ENCODE data around the gene TCERG1.
A peak's percentile ranks its signal among the peaks of the same experiment; 100 is the strongest.

The TCERG1 gene

GRCh38 chr5:146440870-146441495, 6.2 kb upstream of the TCERG1 start:
- Mint-ChIP-seq H3K4me3 (no peak overlapping the region), H3K27ac (no peak overlapping the region), H3K4me1 (ENCODE audit: low read depth) (no peaks in the 10 kb centered on the region), H3K36me3 (ENCODE audit: low read depth) (no peaks in the 10 kb centered on the region), H3K9me3 (no peaks in the 10 kb centered on the region), H3K27me3 (ENCODE audit: low read depth) (peaks cover 24% of the 10 kb centered on the region)

DNA sequence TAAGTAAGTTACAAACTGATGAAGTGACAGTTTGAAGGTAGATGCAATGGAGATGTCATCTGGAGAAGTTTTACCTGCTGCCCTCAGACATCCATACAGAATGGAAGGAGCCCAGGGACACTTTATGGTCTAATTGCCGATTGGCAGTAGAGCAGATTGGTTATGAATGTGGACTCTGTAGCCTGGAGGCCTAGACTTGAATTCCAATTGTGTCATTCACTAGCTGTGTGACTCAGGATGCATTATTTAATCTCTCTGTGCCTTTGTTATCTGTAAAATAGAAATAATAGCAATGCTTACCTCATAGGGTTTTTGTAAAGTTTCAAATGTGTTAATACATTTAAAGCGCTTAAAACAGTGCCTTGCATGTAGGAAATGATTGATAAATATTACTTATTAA, 5.2 kb upstream of the TCERG1 start:
- H3K27ac Mint-ChIP-seq: no peak overlapping the region
- H3K27me3 Mint-ChIP-seq (ENCODE audit: low read depth): peaks cover 24% of the 10 kb centered on the region
- H3K4me3 Mint-ChIP-seq: no peak overlapping the region

GRCh38 chr5:146447734-146448380, 724 bp downstream of the TCERG1 start:
- Mint-ChIP-seq H3K27me3 (ENCODE audit: low read depth) (no peaks in the 10 kb centered on the region), H3K9me3 (no peaks in the 10 kb centered on the region), H3K36me3 (ENCODE audit: low read depth) (peaks cover 8% of the 10 kb centered on the region), H3K27ac (peak overlapping the region; percentile 98), H3K4me1 (ENCODE audit: low read depth) (peaks cover 35% of the 10 kb centered on the region), H3K4me3 (peak overlapping the region; percentile 98)

More for the DNA sequence above, 5.2 kb upstream of the TCERG1 start:
- Mint-ChIP-seq H3K4me1 (ENCODE audit: low read depth) (peaks cover 2% of the 10 kb centered on the region), H3K9me3 (no peaks in the 10 kb centered on the region), H3K36me3 (ENCODE audit: low read depth) (no peaks in the 10 kb centered on the region)

GRCh38 chr5:146448783-146449519, 1.8 kb downstream of the TCERG1 start:
- H3K36me3 Mint-ChIP-seq (ENCODE audit: low read depth): peaks cover 8% of the 10 kb centered on the region
- H3K4me3 Mint-ChIP-seq: peak overlapping the region; percentile 98
- no peaks in the 10 kb centered on the region for H3K27me3 Mint-ChIP-seq (ENCODE audit: low read depth)
- H3K4me1 Mint-ChIP-seq (ENCODE audit: low read depth): peaks cover 36% of the 10 kb centered on the region
- no peak overlapping the region for H3K27ac Mint-ChIP-seq
- H3K9me3 Mint-ChIP-seq: no peaks in the 10 kb centered on the region

- peaks cover 11% of the 10 kb centered on the region for H3K36me3 Mint-ChIP-seq (ENCODE audit: low read depth)
- no peak overlapping the region for H3K4me3 Mint-ChIP-seq
- peaks cover 36% of the 10 kb centered on the region for H3K4me1 Mint-ChIP-seq (ENCODE audit: low read depth)
- H3K27me3 Mint-ChIP-seq (ENCODE audit: low read depth): no peaks in the 10 kb centered on the region
- H3K27ac Mint-ChIP-seq: no peak overlapping the region
- no peaks in the 10 kb centered on the region for H3K9me3 Mint-ChIP-seq
Observed at GRCh38 chr5:146450002-146450401, 2.9 kb downstream of the TCERG1 start.

- Mint-ChIP-seq H3K4me1 (ENCODE audit: low read depth) (peaks cover 37% of the 10 kb centered on the region), H3K9me3 (no peaks in the 10 kb centered on the region), H3K4me3 (no peak overlapping the region), H3K36me3 (ENCODE audit: low read depth) (peaks cover 17% of the 10 kb centered on the region), H3K27ac (no peak overlapping the region), H3K27me3 (ENCODE audit: low read depth) (no peaks in the 10 kb centered on the region)
Observed at GRCh38 chr5:146451411-146451810, 4.3 kb downstream of the TCERG1 start.

GRCh38 chr5:146457431-146457830, 10.3 kb downstream of the TCERG1 start:
- no peak overlapping the region for H3K4me3 Mint-ChIP-seq
- H3K27ac Mint-ChIP-seq: no peak overlapping the region
- peaks cover 36% of the 10 kb centered on the region for H3K36me3 Mint-ChIP-seq (ENCODE audit: low read depth)
- no peaks in the 10 kb centered on the region for H3K27me3 Mint-ChIP-seq (ENCODE audit: low read depth)
- H3K4me1 Mint-ChIP-seq (ENCODE audit: low read depth): peaks cover 15% of the 10 kb centered on the region
- H3K9me3 Mint-ChIP-seq: no peaks in the 10 kb centered on the region

- Mint-ChIP-seq H3K4me1 (ENCODE audit: low read depth) (peaks cover 19% of the 10 kb centered on the region), H3K4me3 (no peak overlapping the region), H3K27me3 (ENCODE audit: low read depth) (no peaks in the 10 kb centered on the region), H3K36me3 (ENCODE audit: low read depth) (peaks cover 44% of the 10 kb centered on the region), H3K27ac (no peak overlapping the region), H3K9me3 (no peaks in the 10 kb centered on the region)
Observed at GRCh38 chr5:146458894-146459293, 11.8 kb downstream of the TCERG1 start.

DNA sequence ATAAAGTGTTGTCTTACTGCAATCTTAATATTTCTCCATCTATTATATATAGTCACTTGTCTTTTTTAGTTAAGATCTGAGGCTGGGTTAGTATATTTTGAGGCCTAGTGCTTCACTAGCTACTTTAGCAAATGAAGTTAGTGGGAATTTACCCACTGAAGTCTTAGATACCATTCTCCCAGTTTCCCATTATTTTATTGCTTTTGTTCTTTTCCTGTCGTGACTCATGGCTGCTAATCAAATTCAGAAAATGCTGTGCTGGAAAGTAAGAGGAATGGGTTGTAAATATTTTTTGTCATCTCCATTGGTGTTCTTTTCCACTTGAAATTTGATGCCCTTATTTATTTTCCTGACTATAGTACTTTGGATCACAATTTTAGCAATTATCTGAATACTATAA, 14.2 kb downstream of the TCERG1 start:
- H3K9me3 Mint-ChIP-seq: no peaks in the 10 kb centered on the region
- H3K27me3 Mint-ChIP-seq (ENCODE audit: low read depth): no peaks in the 10 kb centered on the region
- H3K4me3 Mint-ChIP-seq: no peak overlapping the region
- H3K36me3 Mint-ChIP-seq (ENCODE audit: low read depth): peaks cover 49% of the 10 kb centered on the region
- H3K4me1 Mint-ChIP-seq (ENCODE audit: low read depth): peaks cover 21% of the 10 kb centered on the region
- no peak overlapping the region for H3K27ac Mint-ChIP-seq

DNA sequence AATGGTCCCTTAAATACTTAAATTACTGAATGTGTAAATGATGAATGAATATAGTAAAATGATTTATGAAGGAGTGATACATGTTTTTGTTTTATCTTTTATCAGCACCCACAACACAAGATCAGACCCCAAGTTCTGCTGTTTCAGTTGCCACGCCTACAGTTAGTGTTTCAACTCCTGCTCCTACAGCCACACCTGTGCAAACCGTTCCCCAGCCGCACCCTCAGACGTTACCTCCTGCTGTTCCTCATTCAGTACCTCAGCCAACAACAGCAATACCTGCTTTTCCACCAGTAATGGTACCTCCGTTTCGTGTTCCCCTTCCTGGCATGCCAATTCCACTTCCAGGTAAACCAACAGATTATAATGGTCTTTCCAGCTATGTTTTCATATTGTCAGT, 16.3 kb downstream of the TCERG1 start:
- H3K27ac Mint-ChIP-seq: no peak overlapping the region
- H3K9me3 Mint-ChIP-seq: no peaks in the 10 kb centered on the region
- peaks cover 50% of the 10 kb centered on the region for H3K36me3 Mint-ChIP-seq (ENCODE audit: low read depth)
- no peaks in the 10 kb centered on the region for H3K27me3 Mint-ChIP-seq (ENCODE audit: low read depth)
- H3K4me3 Mint-ChIP-seq: no peak overlapping the region
- peaks cover 21% of the 10 kb centered on the region for H3K4me1 Mint-ChIP-seq (ENCODE audit: low read depth)

DNA sequence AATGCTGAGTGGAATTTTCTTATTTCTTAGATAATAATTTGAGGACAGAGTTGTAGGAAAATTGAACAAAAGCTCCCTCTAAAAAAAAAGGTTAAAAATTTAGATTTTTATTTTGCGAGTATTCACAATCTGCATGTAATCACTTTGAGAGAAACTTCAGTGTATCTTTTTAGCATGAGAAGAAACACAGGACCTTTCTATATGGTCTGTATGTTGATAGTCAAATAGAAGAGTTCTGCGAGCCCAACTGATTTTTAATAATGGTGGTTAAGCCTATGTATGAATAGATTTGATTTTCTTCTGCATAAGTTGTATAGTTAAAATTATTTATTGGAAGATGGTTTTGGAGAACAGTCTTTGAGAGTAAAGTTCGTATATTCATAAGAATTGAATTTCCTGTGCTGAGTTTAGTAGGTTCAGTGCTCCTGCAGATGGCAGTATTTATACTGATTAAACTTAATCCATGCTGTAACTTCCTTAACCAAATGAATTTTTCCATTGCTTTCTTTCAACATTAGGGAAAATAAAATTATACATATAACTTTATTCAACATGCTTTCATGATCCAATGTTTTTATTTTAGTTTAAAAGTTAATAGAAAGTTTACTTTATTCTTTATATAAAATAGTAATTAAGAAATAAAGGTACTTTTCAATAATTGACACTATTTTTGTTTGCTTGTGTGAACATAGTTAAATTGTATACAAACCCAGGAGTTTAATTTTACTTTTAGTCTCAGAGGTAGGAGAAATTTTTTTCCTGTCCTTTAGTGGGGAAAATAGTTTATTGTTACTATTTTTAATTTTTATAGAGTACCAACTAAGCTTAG, 19.6 kb downstream of the TCERG1 start:
- Mint-ChIP-seq H3K27ac (no peak overlapping the region), H3K36me3 (ENCODE audit: low read depth) (peaks cover 42% of the 10 kb centered on the region), H3K4me1 (ENCODE audit: low read depth) (peaks cover 12% of the 10 kb centered on the region), H3K27me3 (ENCODE audit: low read depth) (no peaks in the 10 kb centered on the region), H3K9me3 (no peaks in the 10 kb centered on the region), H3K4me3 (no peak overlapping the region)

DNA sequence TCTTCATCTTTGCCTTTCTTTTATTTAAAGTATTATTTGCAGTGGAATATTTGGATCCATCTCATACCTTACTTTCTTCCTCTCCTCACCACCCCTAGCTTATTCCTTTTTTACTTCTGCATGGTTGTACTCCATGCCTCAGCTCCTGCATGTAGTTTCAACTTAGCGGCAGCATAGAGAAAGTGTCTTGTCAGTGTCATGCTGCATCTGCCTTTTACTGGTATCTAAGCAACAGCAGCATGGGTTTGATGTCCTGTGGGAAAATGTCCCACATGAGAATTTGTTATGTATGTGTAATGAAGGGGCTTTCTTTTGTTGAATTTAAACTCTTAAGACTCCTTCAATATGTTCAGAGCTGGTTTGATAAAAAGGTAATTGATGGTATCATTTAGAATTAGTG, 20.6 kb downstream of the TCERG1 start:
- H3K4me1 Mint-ChIP-seq (ENCODE audit: low read depth): peaks cover 11% of the 10 kb centered on the region
- H3K9me3 Mint-ChIP-seq: no peaks in the 10 kb centered on the region
- no peak overlapping the region for H3K4me3 Mint-ChIP-seq
- H3K27ac Mint-ChIP-seq: no peak overlapping the region
- no peaks in the 10 kb centered on the region for H3K27me3 Mint-ChIP-seq (ENCODE audit: low read depth)
- peaks cover 48% of the 10 kb centered on the region for H3K36me3 Mint-ChIP-seq (ENCODE audit: low read depth)

GRCh38 chr5:146474065-146474464, 26.9 kb downstream of the TCERG1 start:
- H3K9me3 Mint-ChIP-seq: no peaks in the 10 kb centered on the region
- H3K36me3 Mint-ChIP-seq (ENCODE audit: low read depth): peaks cover 45% of the 10 kb centered on the region
- no peak overlapping the region for H3K4me3 Mint-ChIP-seq
- no peaks in the 10 kb centered on the region for H3K4me1 Mint-ChIP-seq (ENCODE audit: low read depth)
- H3K27me3 Mint-ChIP-seq (ENCODE audit: low read depth): no peaks in the 10 kb centered on the region
- no peak overlapping the region for H3K27ac Mint-ChIP-seq

GRCh38 chr5:146475190-146475780, 28.2 kb downstream of the TCERG1 start:
- H3K36me3 Mint-ChIP-seq (ENCODE audit: low read depth): peaks cover 42% of the 10 kb centered on the region
- no peak overlapping the region for H3K4me3 Mint-ChIP-seq

More at GRCh38 chr5:146475190-146475780, 28.2 kb downstream of the TCERG1 start:
- H3K27me3 Mint-ChIP-seq (ENCODE audit: low read depth): no peaks in the 10 kb centered on the region
- no peaks in the 10 kb centered on the region for H3K4me1 Mint-ChIP-seq (ENCODE audit: low read depth)
- no peaks in the 10 kb centered on the region for H3K9me3 Mint-ChIP-seq
- H3K27ac Mint-ChIP-seq: no peak overlapping the region
